HEK293T (cell line): ENCODE measurements around the gene LRRC17.

Experiments used
- BHLHE40 ChIP-seq: fragments of 450-650 bp; IDR thresholded peaks from 2 replicates; pipeline ENCODE4 v1.6.1; 2016; ENCODE audit warnings: mild to moderate bottlenecking, moderate library complexity, borderline replicate concordance
- CTBP1 ChIP-seq: fragments of 450-650 bp; IDR thresholded peaks from 2 replicates; pipeline ENCODE4 v1.6.1; 2016; ENCODE audit warnings: borderline replicate concordance
- ELF4 ChIP-seq: fragments of 450-650 bp; IDR thresholded peaks from 2 replicates; pipeline ENCODE4 v1.6.1; 2017; ENCODE audit warnings: antibody characterized with exemption
- FOXA1 ChIP-seq: fragments of 450-650 bp; IDR thresholded peaks from 2 replicates; pipeline ENCODE4 v1.6.1; 2016; ENCODE audit warnings: mild to moderate bottlenecking
- FOXK2 ChIP-seq: fragments of 450-650 bp; IDR thresholded peaks from 2 replicates; pipeline ENCODE4 v1.6.1; 2016; ENCODE audit warnings: mild to moderate bottlenecking
- FOXM1 ChIP-seq: fragments of 450-650 bp; IDR thresholded peaks from 2 replicates; pipeline ENCODE4 v1.6.1; 2017; ENCODE audit warnings: mild to moderate bottlenecking, borderline replicate concordance
- HDGF ChIP-seq: fragments of 450-650 bp; IDR thresholded peaks from 2 replicates; pipeline ENCODE4 v1.6.1; 2017; ENCODE audit warnings: antibody characterized with exemption, borderline replicate concordance
- NFRKB ChIP-seq: fragments of 450-650 bp; IDR thresholded peaks from 2 replicates; pipeline ENCODE4 v1.6.1; 2016; ENCODE audit warnings: mild to moderate bottlenecking, moderate library complexity
- SP1 ChIP-seq: fragments of 450-650 bp; IDR thresholded peaks from 2 replicates; pipeline ENCODE4 v1.6.1; 2017
- SUZ12 ChIP-seq: fragments of 450-650 bp; IDR thresholded peaks from 2 replicates; pipeline ENCODE4 v1.6.1; 2016; ENCODE audit warnings: mild to moderate bottlenecking
- TARDBP ChIP-seq: fragments of 450-650 bp; IDR thresholded peaks from 2 replicates; pipeline ENCODE4 v1.6.1; 2016
- ZNF384 ChIP-seq: fragments of 450-650 bp; IDR thresholded peaks from 2 replicates; pipeline ENCODE4 v1.6.1; 2016

- TF ChIP-seq FOXM1 (no peak), TARDBP (no peak), FOXK2 (no peak), BHLHE40 (no peak), ZNF384 (no peak), HDGF (no peak), SP1 (no peak), FOXA1 (no peak), SUZ12 (no peak), ELF4 (no peak), NFRKB (no peak), CTBP1 (no peak)
Observed at GRCh38 chr7:102918845-102919244, 6.0 kb downstream of the LRRC17 start.
